A549 (cell line): ENCODE results near the gene REXO4.
"Not testable (repeated sequence)": the region's sequence is repeated elsewhere in the genome, so short reads cannot be mapped to it uniquely, and the experiment has no call there.

Source experiments
- EP300 ChIP-seq, 2 experiments: fragments of >200 bp; sonication (Bioruptor Twin); formaldehyde crosslinking; IDR thresholded peaks; 2 replicates in 1 of 2; 3 replicates in 1 of 2; pipeline ENCODE4 v1.6.1; 2016 to 2017
- JUNB ChIP-seq: fragments of >200 bp; sonication (Bioruptor Twin); formaldehyde crosslinking; IDR thresholded peaks from 2 replicates; pipeline ENCODE4 v1.6.1; 2016
- POLR2A ChIP-seq: IDR thresholded peaks from 2 replicates; pipeline ENCODE4 v1.6.1; 2012; ENCODE audit warnings: mild to moderate bottlenecking, low read length
- ZNF302 ChIP-seq: fragments of 250-450 bp; sonication (Bioruptor Pico); IDR thresholded peaks from 2 replicates; pipeline ENCODE4 v1.9.0; 2021; ENCODE audit warnings: inconsistent platforms, mild to moderate bottlenecking, moderate library complexity
- ZSCAN20 ChIP-seq: fragments of 250-450 bp; sonication (Bioruptor Pico); IDR thresholded peaks from 2 replicates; pipeline ENCODE4 v1.8.0; 2022; ENCODE audit warnings: mild to moderate bottlenecking, moderate library complexity
- TF ChIP-seq, protein P1 (sequence below): fragments of >200 bp; sonication (Bioruptor Twin); formaldehyde crosslinking; IDR thresholded peaks from 3 replicates; pipeline ENCODE4 v1.5.1; 2016
- TF ChIP-seq, protein P2 (sequence below): fragments of 200-600 bp; sonication (generic); IDR thresholded peaks from 2 replicates; pipeline ENCODE4 v1.6.1; 2016; ENCODE audit warnings: antibody characterized with exemption, mild to moderate bottlenecking, moderate library complexity

GRCh38 chr9:133451865-133452264 is 34.1 kb upstream of the REXO4 start:
- not testable (repeated sequence) for TF ChIP-seq POLR2A; ZNF302; JUNB; ZSCAN20 (CRISPR knock-in tag); EP300 (IDR thresholded peaks at IDR 0.05)
- TF ChIP-seq, protein P1, sequence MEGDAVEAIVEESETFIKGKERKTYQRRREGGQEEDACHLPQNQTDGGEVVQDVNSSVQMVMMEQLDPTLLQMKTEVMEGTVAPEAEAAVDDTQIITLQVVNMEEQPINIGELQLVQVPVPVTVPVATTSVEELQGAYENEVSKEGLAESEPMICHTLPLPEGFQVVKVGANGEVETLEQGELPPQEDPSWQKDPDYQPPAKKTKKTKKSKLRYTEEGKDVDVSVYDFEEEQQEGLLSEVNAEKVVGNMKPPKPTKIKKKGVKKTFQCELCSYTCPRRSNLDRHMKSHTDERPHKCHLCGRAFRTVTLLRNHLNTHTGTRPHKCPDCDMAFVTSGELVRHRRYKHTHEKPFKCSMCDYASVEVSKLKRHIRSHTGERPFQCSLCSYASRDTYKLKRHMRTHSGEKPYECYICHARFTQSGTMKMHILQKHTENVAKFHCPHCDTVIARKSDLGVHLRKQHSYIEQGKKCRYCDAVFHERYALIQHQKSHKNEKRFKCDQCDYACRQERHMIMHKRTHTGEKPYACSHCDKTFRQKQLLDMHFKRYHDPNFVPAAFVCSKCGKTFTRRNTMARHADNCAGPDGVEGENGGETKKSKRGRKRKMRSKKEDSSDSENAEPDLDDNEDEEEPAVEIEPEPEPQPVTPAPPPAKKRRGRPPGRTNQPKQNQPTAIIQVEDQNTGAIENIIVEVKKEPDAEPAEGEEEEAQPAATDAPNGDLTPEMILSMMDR, result not testable (repeated sequence)
- TF ChIP-seq, protein P2, sequence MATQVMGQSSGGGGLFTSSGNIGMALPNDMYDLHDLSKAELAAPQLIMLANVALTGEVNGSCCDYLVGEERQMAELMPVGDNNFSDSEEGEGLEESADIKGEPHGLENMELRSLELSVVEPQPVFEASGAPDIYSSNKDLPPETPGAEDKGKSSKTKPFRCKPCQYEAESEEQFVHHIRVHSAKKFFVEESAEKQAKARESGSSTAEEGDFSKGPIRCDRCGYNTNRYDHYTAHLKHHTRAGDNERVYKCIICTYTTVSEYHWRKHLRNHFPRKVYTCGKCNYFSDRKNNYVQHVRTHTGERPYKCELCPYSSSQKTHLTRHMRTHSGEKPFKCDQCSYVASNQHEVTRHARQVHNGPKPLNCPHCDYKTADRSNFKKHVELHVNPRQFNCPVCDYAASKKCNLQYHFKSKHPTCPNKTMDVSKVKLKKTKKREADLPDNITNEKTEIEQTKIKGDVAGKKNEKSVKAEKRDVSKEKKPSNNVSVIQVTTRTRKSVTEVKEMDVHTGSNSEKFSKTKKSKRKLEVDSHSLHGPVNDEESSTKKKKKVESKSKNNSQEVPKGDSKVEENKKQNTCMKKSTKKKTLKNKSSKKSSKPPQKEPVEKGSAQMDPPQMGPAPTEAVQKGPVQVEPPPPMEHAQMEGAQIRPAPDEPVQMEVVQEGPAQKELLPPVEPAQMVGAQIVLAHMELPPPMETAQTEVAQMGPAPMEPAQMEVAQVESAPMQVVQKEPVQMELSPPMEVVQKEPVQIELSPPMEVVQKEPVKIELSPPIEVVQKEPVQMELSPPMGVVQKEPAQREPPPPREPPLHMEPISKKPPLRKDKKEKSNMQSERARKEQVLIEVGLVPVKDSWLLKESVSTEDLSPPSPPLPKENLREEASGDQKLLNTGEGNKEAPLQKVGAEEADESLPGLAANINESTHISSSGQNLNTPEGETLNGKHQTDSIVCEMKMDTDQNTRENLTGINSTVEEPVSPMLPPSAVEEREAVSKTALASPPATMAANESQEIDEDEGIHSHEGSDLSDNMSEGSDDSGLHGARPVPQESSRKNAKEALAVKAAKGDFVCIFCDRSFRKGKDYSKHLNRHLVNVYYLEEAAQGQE, result not testable (repeated sequence)
